HG03354 (cell line): ENCODE data around the gene THSD4.

Experiments
- ATAC-seq: cut with Tn5 transposase; IDR thresholded peaks from one replicate; pipeline ENCODE4 v1.9.1; 2021; ENCODE audit warnings: mild to moderate bottlenecking; ENCODE audit not compliant: unreplicated experiment, poor library complexity, severe bottlenecking

Gene THSD4

DNA sequence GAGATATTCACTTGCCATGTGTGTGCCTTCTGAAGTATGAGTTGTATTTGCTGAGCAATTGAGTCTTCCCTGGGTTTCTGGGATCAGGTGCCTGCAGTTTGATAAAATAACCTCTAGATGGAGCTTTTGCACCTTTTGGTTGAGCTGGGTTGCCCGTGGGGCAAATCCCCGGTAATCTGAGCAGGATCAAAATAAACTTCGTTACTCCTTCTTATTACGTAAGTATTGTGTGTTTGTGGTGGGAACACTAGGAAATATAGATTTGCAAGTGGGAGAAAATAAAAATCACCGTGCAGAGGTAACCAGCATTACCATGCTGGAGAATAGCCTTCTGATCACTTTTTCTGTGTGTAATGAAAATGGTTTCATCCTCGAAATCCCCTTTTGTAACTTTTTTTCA lies 417.7 kb downstream of the THSD4 start:
- no peak for ATAC-seq

DNA sequence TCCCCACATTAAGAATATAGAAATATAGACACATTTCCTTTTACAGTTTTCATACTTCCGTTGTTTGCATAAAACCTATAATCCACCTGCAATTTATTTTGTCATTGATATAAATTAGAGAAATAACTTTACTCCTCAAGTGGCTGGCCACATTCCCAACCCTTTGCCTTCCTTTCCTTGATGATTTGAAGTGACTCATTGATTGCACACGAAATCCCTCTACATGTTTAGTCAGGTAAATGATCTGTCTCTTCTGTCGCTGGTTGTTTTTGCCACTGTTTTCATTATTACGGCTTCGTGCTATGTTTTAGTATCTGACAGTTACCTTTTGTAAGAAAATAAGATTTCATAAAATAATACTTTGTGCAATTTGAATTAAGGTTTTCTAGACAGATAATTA lies 422.9 kb downstream of the THSD4 start:
- ATAC-seq: no peak

DNA sequence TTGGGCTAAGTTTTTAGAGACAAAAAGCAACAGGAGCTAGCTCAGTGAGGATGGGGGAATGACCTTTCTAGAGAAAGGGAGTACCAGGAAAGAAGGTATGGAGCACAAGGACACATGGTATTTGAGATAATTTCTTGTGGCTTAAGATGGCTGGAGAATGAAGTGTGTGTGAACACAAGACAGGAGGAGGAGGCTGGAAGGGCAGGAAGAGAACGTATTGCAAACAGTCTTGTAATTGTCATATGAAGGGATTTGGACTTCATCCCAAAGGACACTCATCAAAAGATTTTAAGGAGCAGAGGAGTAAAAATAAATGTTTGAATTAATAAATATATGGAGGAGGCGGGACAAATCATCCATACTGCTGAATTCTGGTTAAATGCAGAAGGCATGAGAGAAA lies 426.5 kb downstream of the THSD4 start:
- ATAC-seq: no peak

GRCh38 chr15:71542836-71543235 lies 427.6 kb downstream of the THSD4 start:
- ATAC-seq: no peak

DNA sequence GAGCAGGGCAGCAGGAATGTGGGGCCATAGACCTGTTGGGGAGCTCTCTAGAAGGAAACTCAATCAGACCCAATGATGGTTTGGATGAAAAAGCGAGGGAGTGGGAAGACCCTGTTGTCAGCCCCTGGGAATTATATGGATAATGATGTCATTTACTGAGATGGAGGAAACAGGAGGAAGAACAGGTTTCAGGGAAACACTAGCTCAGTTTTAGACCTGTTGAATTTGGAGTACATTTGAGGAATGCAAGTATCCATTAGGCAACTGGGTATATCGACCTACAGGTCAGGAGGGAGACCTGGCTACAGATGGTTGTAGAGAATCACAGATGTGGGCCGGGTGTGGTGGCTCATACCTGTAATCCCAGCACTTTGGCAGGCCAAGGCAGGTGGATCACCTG lies 428.1 kb downstream of the THSD4 start:
- no peak for ATAC-seq

DNA sequence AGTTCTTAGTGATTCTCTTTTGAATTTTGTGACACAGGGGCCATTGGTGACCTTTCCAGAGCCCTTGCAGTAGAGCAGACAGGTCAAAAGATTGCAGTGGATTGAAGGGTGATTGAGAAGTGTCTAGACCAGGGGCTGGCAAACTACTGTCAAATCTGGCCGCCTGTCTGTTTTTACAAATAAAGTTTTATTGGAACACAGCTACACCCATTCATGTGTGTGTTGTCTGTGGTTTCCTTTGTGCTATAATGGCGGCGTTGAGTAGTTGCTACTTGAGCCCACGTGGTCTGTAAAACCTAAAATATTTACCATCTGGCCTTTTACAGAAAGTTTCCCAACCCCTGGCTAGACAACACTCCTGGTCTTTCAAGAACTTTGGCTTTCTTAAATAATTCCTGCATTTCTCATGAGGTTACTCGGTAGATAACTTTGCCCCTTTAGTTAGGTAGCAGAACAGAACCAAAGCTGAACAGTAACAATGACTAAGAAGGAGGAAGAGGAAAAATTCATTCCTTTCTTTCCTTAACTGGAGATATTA lies 430.0 kb downstream of the THSD4 start:
- ATAC-seq: no peak

GRCh38 chr15:71545923-71546322 lies 430.7 kb downstream of the THSD4 start:
- ATAC-seq: no peak

DNA sequence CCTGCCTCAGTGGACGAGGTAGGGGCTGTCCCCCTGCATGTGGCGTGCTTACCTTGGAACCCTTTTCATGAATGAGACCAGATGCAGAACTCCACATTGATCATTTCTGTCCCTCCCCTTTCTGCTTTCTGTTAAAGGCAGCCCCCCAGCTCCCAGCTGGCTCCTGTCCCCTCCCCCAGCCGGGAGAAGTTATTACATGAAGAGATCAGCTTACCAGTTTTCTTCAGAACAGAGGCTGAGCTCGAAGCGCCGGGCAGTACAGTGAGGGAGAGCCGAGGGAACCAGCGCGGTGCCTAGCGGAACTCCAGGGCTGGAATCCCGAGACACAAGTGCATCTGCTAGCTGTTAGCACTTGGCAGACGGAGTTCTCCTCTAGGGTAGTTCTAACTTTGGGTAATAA lies 431.7 kb downstream of the THSD4 start:
- ATAC-seq: no peak

DNA sequence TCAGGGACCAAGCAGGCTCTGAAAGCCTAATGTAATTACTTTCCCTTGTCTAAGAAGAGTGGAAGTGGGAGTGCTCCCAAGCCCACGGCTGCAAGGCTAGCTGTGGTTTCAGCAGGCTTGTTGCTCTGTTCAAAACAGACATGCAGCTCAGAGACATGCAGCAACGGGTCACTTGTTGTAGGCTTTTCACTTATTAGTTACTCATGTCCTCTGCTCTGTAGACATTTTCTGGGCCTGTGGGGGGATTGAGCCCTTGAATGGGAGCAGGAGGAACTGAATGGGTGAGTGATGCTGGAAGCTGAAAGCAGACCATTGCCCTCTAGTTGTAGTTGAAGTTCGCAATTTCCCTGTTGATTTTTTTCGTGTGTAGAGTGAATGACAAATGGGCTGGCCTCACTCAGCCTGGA lies 433.1 kb downstream of the THSD4 start:
- no peak for ATAC-seq

DNA sequence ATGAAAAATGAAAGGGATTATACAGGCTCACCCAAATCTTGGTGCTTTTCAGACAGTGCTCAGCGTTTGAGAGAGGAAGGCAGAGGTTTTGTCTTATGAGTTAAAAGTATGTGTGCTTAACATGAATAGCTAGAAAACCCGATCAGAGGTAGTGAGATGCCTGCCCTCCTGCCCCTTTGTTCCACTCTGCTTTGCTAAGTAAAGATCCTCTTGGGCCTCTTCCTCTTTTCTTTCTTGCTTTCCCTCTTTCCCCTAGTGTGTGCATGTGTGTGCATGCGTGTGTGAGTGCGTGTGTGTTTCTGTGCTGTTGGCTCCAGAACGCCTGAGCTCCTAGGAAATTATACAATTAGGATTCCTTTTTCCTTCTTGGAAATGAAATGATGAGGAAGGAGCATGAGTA lies 433.8 kb downstream of the THSD4 start:
- ATAC-seq: no peak

GRCh38 chr15:71549697-71550096 lies 434.4 kb downstream of the THSD4 start:
- ATAC-seq: no peak

GRCh38 chr15:71551566-71551965 lies 436.3 kb downstream of the THSD4 start:
- ATAC-seq: no peak

- no peak for ATAC-seq
These were observed 443.8 kb downstream of the THSD4 start for GRCh38 chr15:71559098-71559497.

DNA sequence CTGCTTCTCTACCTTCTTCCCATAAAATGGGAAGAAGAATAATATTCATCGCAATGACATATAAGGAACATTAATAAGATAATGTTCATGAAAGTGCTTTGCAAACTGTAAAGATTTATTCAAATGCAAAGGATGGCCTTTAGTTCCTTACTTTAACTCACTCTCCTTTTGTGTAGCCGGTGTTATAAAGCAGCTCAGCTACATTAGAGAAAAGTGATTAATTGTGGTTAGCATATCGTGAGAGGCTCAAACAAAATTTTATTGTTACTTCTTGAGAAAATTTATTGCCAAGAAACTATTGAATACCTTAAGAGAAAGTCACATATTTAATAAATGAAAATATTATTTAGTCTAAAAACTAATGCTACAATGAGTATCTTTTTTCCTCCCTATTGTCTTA lies 444.3 kb downstream of the THSD4 start:
- no peak for ATAC-seq

DNA sequence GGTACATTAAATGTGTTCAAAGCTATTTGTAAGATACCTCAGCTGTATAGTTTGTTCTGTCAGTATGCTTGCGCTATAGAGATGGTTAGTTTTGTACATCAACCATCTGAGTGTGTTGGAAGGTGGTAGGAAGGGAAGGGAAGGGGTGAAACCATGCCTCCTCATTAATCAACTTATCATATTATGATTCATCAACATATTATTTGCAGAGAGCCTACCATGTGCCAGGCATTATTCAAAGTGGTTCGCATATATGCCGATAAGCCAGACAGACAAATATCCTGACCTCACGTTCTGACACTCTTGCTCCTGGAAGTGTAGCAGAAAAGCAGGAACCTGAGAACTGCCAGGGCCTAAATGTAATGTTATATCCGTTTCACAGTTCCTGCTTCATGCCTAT lies 447.0 kb downstream of the THSD4 start:
- no peak for ATAC-seq

GRCh38 chr15:71564217-71564616 lies 448.9 kb downstream of the THSD4 start:
- no peak for ATAC-seq

DNA sequence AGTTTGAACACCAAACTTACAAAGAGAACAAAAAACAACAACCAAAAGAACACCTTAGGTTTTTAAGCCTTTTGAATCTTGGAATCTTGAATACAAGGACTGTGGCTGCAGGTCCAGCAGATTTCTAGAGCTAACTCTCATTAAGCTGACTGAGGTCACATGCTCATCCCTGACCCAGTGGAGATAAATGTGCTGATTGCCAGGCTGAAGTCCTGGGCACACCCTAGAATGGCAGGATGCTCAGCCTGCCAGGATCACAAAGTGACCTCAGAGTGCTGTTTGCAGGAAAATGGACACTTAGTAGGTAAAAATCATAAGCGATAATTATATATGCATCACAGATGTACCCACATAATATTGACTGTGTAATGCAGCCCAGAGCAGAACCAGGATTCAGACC lies 449.7 kb downstream of the THSD4 start:
- no peak for ATAC-seq

DNA sequence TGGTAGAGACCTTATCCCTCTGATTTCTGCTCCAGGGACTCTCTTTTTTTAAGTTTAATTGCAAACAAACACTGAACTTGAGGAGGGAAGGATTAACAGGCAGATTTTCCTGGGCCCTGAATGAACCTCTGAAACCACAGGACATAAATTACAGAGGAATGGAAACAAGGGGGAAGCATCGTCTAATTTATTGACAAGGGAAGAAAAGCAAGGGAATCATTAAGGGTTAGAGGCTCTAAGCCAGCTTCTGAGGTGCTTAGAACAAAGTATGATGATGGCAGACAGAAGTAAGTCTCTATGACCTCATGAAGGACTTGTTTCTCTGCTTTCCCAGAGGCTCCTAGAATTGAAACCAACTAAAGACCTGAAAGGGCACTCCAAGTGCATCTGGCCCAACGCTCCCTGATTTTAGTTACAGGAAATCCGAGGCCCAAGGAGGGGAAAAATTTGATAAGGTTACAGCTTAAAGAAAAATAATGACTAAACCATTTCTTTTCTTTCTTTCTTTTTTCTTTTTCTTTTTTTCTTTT lies 450.4 kb downstream of the THSD4 start:
- no peak for ATAC-seq

DNA sequence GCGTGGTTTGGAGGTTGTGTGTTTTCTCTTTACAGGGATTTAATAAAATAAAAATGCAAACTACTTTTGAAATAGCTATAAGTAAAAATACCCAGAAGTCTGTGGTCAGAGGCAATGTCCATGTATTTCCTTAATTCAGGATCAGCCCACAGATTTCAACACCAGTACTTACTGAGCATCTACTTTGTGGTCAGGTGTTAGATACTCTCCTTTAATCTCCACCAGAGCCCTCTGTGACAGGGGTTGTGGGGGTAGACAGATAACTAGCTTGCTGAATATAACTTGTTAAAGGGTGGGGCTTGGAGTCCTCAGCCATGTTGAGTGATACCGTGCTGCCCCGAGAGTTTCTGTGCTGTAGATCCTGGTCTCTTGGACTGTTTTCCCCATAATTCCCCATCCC lies 451.0 kb downstream of the THSD4 start:
- no peak for ATAC-seq

GRCh38 chr15:71567173-71567572 lies 451.9 kb downstream of the THSD4 start:
- ATAC-seq: no peak

- ATAC-seq: no peak
These were observed 453.0 kb downstream of the THSD4 start for GRCh38 chr15:71568227-71568626.

DNA sequence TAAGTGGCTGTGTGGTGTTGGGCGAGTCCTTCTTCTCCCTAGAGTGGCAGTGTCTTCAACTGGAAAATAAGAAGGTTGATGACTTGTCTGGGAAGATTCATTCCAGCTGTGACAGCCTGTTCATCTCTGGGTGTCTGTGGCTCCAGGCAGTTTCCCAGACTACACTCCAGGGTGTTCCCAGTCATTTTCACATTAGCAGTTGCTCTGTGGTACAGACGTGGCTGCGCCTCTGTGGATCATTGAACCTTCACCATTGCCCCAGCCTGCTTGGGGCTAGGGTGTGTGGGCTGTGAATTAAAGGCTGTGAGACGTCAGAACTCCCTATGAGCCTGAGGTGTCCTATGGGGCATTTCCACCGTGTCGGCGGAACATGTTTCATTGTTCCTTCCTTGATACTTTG lies 455.5 kb downstream of the THSD4 start:
- no peak for ATAC-seq
